Esophagus mucosa (tissue), 1 donor: ENCODE data around the gene KLHDC3. TPM values are rescaled to one million over a fixed set of nuclear protein-coding genes. Genes with fewer than 3 reads are reported as not detected.
A peak's percentile ranks its signal among the peaks of the same experiment; 100 is the strongest.
"Not testable (repeated sequence)": the region's sequence is repeated elsewhere in the genome, so short reads cannot be mapped to it uniquely, and the experiment has no call there.

Source experiments
- ATAC-seq: fragments of 200-7000 bp; cut with Tn5 transposase; one replicate; pipeline ENCODE4 v1.9.1; 2020
- total RNA-seq: library from RNA; stranded (reverse); gene quantifications from one replicate; pipeline ENCODE4 v1.2.4, GENCODE V29; 2023
- donor health status: DM: yes; HTN: yes; CAD: no.

Gene KLHDC3
- total RNA-seq, 1 donor from 2014 or later: 32.6 TPM

DNA sequence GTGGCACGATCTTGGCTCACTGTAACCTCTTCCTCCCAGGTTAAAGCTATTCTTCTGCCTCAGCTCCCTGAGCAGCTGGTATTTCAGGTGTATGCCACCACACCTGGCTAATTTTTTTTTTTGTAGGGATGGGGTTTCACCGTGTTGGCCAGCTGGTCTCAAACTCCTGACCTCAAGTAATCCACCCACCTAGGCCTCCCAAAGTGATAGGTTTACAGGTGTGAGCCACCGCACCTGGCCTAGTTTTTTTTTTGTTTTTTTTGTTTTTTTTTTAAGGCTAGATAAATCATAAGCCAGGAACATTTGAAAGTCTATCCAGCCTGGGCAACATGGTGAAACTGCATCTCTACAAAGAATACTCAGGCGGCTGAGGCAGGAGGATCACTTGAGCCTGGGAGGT, 18.3 kb downstream of the KLHDC3 start:
- ATAC-seq: no peak

DNA sequence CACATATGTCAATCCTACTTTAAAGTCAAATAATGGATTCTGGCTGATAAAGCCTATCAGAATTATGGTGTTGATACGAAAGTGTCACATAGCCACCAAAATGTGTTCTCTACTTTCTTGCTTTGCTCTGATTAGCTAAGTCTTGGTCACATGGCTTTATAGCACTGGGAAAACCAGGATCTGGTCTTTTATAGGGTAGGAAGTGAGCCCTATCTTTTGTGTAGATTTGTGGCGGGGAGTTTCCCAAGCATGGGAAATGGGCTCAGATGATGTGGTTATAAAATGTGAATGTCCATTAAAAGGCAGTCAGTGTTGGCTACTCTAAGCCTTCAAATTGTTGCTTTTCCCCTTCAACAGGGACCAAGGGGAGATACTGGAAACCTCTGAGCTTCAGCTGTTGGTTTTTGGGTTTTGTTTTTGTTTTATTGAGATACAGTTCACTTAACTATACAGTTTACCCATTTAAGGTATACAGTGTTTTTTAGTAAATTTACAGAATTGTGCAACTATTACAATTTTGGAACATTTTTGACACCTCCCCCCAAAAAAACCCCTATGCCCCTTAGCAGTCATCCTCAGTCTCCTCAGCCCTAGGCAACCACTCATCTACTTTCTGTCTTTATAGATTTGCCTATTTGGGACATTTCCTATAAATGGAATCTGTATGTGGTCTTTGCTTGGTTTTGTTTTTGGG, 19.6 kb downstream of the KLHDC3 start:
- no peak for ATAC-seq

DNA sequence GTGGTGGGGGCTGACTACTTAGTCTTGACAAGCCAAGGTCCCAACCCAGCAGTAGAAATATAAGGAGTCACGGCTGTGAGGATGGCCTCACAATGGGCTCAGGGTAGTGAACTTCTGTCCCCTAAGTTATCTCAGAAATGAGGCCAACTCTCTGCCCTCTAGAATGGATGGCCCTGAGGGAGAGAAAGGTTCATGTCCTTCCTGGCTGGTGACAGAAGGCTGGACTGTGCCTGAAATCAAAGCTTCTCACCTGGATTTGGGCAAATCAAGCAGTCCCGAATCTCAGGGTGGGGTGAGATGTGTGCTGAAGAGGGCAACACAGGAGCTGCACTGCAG, 20.1 kb downstream of the KLHDC3 start:
- no peak for ATAC-seq

DNA sequence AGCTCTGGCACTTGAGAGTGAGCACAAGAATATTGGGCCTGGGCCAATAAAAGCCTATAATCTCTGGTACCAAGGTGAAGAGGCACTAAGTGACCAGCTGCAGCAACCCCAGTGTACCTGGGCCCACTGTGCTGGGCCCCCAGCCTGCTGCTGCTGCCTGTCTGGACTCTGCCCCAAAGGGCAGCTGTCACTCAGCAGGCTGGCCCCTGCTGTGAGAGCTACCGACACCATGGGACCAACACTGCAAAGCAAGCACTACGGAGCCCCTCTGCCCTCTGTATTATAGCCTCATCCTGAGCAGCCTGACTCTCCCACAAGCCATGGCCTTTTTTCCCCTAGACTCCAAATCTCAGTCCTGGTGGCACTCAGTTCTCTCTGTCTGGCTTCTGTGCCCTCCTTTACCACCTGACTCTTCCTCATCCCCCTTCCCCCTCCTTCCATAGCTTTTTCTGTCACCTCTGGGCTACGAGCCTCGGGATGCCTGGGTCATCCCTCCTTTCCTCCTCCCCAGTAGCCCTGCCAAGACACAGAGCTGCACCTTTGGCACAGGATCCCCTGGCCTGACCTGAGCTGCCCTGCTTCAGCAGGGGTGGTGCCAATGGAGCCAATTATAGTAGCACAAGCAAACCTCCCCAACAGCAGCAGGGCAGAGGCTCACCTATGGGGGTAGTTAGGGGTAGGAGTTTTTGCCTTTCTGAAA, 21.6 kb downstream of the KLHDC3 start:
- no peak for ATAC-seq

DNA sequence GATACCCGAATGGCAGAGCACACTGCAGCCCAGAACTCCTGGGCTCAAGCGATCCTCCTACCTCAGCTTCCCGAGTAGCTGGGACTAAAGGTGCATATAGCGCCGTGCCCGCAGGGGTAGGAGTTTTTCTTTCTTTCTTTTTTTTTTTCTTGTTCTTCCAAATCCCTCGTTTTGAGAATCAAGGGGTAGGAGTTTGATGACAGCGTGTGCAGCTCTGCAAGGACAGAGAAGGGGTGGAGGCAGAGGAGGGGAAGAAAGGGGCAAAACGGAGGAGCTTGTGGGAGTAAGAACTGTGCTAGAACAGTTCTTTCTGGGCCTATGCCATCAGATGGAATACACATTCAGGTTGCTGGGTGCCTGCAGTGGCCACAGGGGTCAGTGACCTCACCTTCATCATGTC, 22.7 kb downstream of the KLHDC3 start:
- no peak for ATAC-seq

DNA sequence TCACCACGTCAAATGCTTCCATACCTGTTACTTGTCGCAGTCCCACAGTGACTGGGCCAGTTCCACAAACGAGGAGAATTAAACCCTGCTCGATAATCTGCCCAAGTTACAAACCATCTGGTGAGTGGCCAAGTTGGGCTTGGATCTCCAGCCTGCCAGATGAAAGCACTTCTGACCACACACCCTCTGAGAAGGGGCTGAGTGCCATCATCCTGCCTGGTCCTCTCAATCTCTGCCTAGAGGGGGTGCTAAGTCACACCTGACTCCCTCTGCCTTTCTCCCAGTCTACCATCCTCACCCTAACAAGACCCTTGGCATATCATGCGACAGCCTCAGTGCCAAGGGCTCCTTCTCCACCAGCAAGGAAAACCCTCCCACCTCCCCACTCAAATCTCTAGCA, 23.1 kb downstream of the KLHDC3 start:
- no peak for ATAC-seq

DNA sequence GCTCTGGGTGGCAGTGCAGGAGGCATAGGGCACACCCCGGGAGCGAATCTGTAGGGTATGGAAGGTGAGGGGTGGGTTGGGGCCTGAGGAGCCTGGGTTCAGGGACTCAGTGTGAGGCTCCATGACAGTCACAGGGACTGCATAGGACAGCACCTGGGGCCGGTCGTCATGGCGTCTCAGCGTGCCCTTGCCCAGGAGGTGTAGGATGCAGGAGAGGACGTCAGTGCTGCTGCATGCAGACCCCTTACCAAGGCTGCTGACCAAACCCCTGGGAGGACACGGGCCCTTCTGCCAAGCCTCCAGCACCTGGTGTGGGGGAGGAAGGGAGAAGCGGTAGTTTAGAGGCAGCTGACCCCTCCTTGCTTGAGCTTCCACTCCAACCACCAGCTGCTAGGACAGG, 23.7 kb downstream of the KLHDC3 start:
- ATAC-seq: peak; percentile 11

DNA sequence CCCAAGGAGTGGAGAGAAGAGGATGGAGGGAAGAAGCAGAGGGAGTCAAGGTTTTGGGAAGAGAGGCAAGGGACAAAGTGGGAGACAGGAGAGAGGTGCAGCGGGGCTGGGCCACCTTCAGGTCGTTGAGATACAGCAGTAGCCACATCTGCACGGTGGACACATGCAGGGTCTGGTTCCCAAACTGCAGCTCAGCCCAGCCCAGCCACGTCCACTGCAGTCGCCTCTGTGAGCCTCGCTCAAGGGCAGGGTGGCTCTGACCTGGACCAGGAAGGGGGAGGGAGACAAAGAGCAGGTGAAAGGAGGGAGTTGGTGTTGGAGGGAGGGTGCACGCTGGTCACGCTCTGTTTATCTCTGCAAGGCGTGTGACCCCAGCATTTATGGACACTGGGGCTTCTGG, 24.7 kb downstream of the KLHDC3 start:
- ATAC-seq: no peak

DNA sequence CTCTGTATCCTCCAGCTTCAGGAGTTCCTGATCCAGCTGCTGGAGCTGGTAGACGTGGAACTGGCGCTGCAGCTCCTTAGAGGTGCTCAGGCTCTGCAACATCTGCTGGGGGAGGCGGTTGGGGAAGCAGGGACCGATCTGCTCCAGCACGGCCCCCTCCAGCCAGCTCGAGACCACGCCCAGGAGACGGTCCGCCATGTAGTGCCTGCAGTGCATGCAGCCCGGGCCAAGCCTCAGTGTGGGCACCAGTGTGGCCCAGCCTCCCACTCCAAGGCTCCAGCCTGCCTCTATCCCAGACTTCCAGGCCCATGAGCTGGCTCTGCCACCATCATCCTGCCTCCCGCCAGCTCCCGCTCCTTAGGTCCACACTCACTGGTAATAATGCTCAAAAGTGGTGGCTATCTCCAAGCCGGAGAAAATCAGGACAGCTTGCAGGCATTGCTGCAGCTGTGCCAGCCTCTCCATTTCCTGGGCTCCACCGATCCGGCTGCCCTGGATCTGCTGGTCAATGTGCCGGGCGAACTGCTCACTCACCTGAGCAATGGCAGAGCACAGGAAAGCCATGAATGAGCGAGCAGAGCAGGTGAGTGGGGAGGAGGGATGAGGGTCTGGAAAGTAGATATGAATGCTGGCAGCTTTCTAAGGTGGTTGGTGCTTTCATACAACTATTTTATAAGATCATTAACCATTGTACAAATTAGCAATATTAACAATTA, 26.7 kb downstream of the KLHDC3 start:
- no peak for ATAC-seq

DNA sequence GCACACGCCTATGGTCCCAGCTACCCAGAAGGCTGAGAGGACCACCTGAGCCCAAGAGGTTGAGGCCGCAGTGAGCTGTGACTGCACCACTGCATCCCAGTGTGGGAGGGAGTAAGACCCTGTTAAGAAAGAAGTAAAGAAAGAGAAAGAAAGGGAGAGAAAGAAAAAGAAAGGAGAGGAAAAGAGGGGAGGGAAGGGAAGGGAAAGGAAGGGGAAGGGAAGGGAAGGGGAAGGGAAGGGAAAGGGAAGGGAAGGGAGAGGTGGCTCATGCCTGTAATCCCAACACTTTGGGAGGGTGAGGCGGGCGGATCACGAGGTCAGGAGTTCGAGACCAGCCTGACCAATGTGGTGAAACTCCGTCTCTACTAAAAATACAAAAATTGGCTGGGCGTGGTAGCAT, 27.4 kb downstream of the KLHDC3 start:
- ATAC-seq: not testable (repeated sequence)

DNA sequence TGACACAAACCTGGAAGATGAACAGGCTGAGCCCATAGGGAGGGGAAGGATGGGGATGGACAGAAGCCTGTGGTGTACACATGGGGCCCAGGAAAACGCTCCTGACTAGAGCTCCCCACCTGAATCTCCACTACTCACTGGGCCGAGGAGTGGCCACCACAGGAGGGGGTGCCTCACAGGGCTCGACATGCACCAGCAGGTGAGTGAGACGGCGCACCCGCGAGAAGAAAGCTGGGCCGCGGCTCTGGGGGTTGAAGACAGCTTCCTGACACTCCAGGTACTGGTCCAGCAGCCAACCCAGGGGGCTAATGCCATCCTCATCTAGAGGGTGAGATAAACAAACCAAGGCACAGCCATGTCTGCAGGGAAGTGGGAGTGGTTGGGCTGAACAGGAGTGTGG, 29.3 kb downstream of the KLHDC3 start:
- no peak for ATAC-seq

DNA sequence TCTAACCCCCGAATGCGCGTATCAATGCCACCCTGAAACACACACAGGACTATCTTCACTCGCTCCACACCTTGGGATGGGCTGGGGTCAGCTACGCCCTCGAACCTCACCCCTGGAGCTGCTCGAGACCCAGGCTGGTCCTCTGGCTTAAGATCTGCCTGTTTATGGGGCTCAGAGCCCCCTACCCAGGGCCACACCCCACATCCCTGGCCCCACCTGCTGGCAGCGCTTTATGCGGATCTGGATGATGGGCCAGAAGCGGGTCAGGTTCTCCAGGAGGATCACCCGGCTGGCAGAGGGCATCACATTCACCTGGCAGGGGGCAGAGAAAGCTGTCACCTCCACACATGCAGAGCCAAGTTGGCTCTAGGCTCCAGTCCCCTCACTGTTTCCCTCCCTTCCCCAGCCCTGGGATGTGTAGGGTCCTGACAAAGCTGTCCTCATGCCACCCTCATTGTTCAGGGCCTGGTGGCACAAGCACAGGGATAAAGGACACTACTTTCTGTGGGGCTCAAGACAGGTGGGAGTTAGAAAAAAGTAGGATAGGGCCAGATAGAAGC, 31.4 kb downstream of the KLHDC3 start:
- ATAC-seq: no peak

DNA sequence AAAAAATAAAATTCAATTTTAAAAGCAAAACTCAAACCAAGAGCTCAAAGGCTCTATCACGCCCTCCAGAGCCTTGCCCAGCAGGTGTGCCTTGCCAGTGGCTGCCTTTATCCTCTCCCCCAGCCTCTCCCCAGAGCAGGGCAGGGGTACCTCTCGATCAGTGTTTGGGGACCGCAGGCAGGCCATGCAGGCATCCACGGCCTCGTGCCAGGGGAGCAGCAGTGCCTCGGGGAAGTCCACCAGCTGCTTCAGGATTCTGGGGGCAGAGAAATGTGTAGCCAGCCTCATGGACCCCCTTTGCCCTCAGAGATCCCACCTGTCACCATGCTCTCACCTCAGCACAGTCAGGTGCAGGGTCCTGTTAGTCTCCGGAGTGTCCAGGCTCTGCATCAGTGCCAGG, 33.9 kb downstream of the KLHDC3 start:
- no peak for ATAC-seq

DNA sequence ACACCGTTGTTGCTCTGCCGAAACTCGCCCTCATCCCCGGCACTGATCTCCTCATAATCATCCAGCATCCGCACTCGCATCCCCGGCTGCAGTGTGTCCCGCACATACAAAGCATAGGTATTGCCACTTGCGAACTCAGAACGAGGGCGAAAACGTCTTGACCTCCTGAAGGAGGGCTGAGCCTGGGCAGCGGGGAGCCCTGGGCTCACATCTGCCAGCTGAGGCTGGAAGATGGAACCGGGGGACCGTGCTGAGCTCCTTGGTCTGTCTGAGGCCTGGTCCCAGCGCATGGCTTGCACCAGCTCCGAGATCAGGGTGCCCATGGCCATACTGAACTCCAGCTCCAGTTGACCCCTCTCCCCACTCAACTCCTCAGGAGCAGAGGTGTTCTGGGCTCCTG, 36.9 kb downstream of the KLHDC3 start:
- ATAC-seq: no peak

DNA sequence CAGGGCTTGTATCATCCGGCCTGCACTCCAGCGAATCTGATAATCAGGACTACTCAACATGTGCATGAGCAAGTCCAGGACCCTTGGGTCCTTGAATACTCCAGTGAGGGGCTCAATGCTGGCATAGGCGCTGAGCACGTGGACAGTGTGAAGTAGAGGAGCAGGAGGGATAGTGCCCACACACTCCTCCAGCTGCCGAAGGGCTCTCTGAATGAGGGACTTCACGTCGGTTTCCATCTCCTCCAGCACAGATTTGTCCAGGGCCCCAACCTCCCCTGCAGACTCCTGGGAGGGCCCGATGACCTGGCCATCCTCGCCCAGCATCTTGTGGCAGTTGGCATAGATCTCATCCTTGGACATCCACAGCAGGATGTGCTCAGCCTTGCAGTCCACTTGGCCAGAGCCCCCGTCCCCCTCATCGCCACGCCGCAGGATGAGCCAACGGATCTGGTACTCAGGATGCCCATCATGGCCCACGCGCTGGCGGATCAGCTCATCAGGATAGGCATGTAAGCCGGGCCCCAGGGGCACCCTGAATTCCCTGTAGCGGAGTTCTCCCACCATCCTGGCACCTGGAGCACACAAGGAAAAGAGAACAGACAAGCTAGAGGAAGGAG, 38.3 kb downstream of the KLHDC3 start:
- no peak for ATAC-seq

DNA sequence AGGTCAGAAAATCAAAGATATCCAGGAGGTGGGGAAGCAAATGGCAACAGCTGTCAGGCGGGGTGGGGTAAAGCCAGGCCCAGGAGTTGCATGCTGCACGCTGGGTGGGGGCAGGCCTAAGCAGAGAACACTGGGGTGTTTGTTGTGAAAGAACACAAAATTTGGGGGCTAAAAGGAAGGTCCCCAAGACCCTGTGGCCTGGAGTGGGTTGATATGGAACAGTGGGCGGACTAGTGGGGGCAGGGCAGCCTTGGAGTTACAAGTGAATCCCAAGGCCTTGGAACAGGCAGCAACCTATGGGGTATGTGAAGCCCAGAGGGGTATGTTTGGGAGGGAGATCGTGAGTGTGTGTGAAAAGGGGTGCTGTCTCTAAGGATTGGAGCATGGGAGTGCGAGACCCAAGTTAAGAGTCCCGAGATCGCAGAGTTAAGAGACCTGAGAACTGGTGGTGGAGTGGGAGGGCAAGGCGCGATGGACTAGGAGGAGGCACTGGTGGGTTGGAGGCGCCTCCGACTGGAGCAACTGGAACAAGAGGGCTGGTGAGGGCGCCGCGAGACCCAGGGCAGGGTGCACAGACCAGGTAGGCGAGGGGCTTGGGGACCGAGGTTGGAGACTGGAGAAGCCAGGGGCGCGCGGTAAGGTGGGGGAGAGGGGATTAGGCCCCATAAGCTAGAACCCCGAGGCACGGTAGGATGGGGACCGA, 38.9 kb downstream of the KLHDC3 start:
- peak; percentile 27 for ATAC-seq

DNA sequence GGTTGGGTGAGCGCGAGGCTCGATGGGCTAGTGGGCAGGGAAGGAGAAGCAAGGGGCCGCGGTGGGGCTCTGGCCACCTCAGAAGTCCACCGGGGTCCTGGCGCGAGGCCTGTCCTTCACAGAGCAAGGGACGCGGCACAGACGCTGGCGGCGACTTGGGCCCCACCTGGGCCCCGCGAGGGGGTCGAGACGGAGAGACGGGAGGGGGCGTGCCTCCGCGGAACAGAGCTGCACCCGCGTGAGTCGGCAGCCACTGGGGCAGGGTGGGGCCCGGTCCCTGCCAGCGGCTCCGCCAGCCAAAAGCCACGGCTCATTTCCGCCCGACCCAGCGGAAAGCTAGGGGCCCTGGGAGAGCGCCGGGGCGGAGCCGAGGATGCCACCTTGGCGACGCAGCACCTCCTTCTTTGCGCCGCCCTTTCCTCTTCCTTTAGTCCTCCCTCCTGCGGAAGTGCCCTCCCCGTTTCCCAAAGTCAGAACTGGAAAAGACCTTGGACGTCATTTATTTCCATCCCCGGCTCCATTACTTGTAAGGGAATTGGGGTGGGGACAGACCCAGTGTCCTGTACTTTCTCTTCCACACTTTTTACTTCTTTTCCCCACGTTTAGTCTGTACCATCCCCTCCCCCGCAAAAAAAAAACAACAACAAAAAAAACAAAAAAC, 39.6 kb downstream of the KLHDC3 start, which contains the start of gene CUL7:
Gene CUL7 (minus strand): TSS at position 307 of the 661 bp plus-strand sequence. CDS start 1,063 bp downstream, outside the sequence.
- ATAC-seq: peak; percentile 97

DNA sequence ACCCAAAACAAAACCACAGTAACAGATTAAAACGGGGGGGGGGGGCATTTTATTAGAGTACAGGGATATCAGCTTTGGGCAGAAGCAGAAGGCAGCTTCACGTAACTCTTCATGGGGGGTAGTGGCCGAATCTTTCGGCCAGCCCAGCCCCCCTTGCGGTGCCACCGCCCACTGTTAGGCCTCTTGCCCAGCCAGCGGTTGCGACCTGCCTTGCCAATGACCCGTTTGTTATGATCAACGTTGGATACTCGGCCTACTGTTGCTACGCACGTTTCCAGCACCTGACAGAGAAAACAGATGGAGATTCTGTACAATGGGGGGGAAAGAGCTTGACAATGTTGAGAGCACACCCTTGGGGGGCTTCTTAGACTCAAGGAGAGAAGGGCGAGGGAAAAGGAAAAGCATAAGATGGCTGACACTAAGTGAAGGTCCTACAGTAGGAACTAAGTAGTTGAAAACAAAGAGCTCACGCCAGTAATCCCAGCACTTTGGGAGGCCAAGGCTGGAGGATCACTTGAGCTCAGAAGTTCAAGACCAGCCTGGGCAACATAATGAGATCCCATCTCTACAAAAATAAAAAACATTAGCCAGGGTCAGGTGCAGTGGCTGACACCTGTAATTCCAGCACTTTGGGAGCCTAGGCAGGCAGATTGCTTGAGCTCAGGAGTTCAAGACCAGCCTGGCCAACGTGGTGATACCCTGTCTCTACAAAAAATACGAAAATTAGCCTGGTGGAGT, 40.3 kb downstream of the KLHDC3 start:
- ATAC-seq: no peak

DNA sequence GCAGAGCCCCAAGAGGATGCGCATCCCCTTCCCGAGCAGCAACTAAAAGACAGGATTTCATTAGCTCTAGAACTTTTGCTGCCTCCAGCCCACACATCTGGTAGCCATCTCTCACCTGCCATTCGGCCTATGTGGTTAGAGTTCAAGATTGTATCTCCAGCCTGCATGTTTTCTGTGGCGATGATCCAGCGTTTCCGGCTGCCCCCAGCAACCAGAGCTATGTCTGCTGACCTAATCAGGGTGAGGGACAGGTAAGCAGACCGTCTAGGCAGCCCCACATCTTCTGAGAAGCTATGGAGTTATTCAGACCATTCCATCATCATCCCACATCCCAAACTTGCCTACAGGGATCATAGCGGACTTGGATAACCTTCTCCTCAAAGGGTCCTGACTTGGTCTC, 41.9 kb downstream of the KLHDC3 start:
- ATAC-seq: no peak

DNA sequence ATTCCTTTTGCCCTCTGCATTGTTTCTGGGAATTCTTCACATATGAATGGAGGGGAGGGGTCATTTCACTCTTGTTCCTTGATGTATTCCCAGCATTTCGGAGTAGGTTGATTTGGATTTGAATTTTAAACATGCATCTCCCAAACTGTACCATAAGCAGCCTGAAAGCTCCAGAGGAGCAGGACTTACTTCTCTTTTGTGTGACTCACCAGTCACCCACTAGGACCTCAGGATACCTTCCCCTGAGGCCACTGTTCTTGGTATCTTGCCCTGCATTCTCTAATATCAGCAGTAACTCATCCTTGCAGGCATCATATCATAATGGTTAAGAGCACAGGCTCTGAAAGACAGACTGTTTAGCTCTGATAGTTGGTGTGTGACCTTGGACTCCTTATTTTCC, 44.5 kb downstream of the KLHDC3 start:
- no peak for ATAC-seq
